GM12891 (cell line): ENCODE measurements around the gene KIF3C.
"Not testable (repeated sequence)": the region's sequence is repeated elsewhere in the genome, so short reads cannot be mapped to it uniquely, and the experiment has no call there.

ENCODE experiments used
- POLR2A ChIP-seq: IDR thresholded peaks from 2 replicates; pipeline ENCODE4 v1.6.1; 2011; ENCODE audit warnings: low read depth, low read length, control low read depth
- POLR2AphosphoS5 ChIP-seq: IDR thresholded peaks from 2 replicates; pipeline ENCODE4 v1.6.1; 2011; ENCODE audit warnings: low read depth, low read length, control low read depth

GRCh38 chr2:25896308-25896707, 86.0 kb downstream of the KIF3C start:
- TF ChIP-seq POLR2AphosphoS5, POLR2A: not testable (repeated sequence)
